ENCODE results near the gene TLE5. TPM values are rescaled to one million over a fixed set of nuclear protein-coding genes. Genes with fewer than 3 reads are reported as not detected.
"Not testable (repeated sequence)": the region's sequence is repeated elsewhere in the genome, so short reads cannot be mapped to it uniquely, and the experiment has no call there.

Gene TLE5
- polyA plus RNA-seq, 1 experiment = 579 TPM

- POLR2A ChIA-PET = no interaction called here
- Histone ChIP-seq H3K4me3 (ENCODE audit: low read depth, low read length) (no peak overlapping the region), H3K36me3 (ENCODE audit: control insufficient read depth, insufficient read depth, low read length) (peaks cover 45% of the 10 kb centered on the region), H3K27me3 (ENCODE audit: control insufficient read depth, insufficient read depth, low read length) (no peaks in the 10 kb centered on the region)
- DNase-seq (ENCODE audit: low read depth) = no peak
- CTCF ChIA-PET = no interaction called here
- TF ChIP-seq CTCF (IDR thresholded peaks at IDR 0.05; ENCODE audit: insufficient read depth, low read depth, low read length) = no peak
Observed at GRCh38 chr19:3055741-3056416, 6.4 kb downstream of the TLE5 start.

- no peak overlapping the region for H3K4me3 ChIP-seq (ENCODE audit: low read depth, low read length)
- POLR2A ChIA-PET = interaction anchor here (0.5 kb wide), 1 partner anchor 579 kb away, joined by 3 read pairs; the partner anchor contains the start of gene GADD45B
- TF ChIP-seq CTCF (IDR thresholded peaks at IDR 0.05; ENCODE audit: insufficient read depth, low read depth, low read length) = no peak
- DNase-seq (ENCODE audit: low read depth) = no peak
- CTCF ChIA-PET = no interaction called here
- peaks cover 45% of the 10 kb centered on the region for H3K36me3 ChIP-seq (ENCODE audit: control insufficient read depth, insufficient read depth, low read length)
- no peaks in the 10 kb centered on the region for H3K27me3 ChIP-seq (ENCODE audit: control insufficient read depth, insufficient read depth, low read length)
Observed at GRCh38 chr19:3054972-3055740, 7.1 kb downstream of the TLE5 start.

GRCh38 chr19:3054265-3054971, 7.9 kb downstream of the TLE5 start:
- CTCF ChIA-PET = no interaction called here

GRCh38 chr19:3053780-3054179, 8.5 kb downstream of the TLE5 start:
- Histone ChIP-seq H3K27me3 (ENCODE audit: control insufficient read depth, insufficient read depth, low read length) (no peaks in the 10 kb centered on the region), H3K4me3 (ENCODE audit: low read depth, low read length) (no peak overlapping the region), H3K36me3 (ENCODE audit: control insufficient read depth, insufficient read depth, low read length) (peaks cover 40% of the 10 kb centered on the region)
- no peak for TF ChIP-seq CTCF (IDR thresholded peaks at IDR 0.05; ENCODE audit: insufficient read depth, low read depth, low read length)
- DNase-seq (ENCODE audit: low read depth) = no peak
- CTCF ChIA-PET = interaction anchor here (0.6 to 1.7 kb wide), 3 partner anchors 14 to 156 kb away, joined by 3 to 4 read pairs (median 3); no protein-coding TSS in a partner anchor
- POLR2A ChIA-PET = no interaction called here

More at GRCh38 chr19:3054265-3054971, 7.9 kb downstream of the TLE5 start:
- H3K36me3 ChIP-seq (ENCODE audit: control insufficient read depth, insufficient read depth, low read length) = peaks cover 40% of the 10 kb centered on the region
- no peaks in the 10 kb centered on the region for H3K27me3 ChIP-seq (ENCODE audit: control insufficient read depth, insufficient read depth, low read length)
- POLR2A ChIA-PET = no interaction called here
- H3K4me3 ChIP-seq (ENCODE audit: low read depth, low read length) = no peak overlapping the region
- TF ChIP-seq CTCF (IDR thresholded peaks at IDR 0.05; ENCODE audit: insufficient read depth, low read depth, low read length) = no peak
- DNase-seq (ENCODE audit: low read depth) = no peak

GRCh38 chr19:3053218-3053621, 9.1 kb downstream of the TLE5 start:
- no peaks in the 10 kb centered on the region for H3K27me3 ChIP-seq (ENCODE audit: control insufficient read depth, insufficient read depth, low read length)
- H3K36me3 ChIP-seq (ENCODE audit: control insufficient read depth, insufficient read depth, low read length) = peaks cover 34% of the 10 kb centered on the region
- H3K4me3 ChIP-seq (ENCODE audit: low read depth, low read length) = no peak overlapping the region
- CTCF ChIA-PET = interaction anchor here (0.6 to 1.7 kb wide), 5 partner anchors 14 to 156 kb away, joined by 3 to 4 read pairs (median 3); no protein-coding TSS in a partner anchor
- TF ChIP-seq CTCF (IDR thresholded peaks at IDR 0.05; ENCODE audit: insufficient read depth, low read depth, low read length) = no peak
- POLR2A ChIA-PET = interaction anchor here (0.6 kb wide), 1 partner anchor 93 kb away, joined by 6 read pairs; no protein-coding TSS in a partner anchor
- DNase-seq (ENCODE audit: low read depth) = no peak

- DNase-seq (ENCODE audit: low read depth); H3K27me3 ChIP-seq (ENCODE audit: control insufficient read depth, insufficient read depth, low read length); H3K4me3 ChIP-seq (ENCODE audit: low read depth, low read length); POLR2A ChIA-PET; CTCF ChIA-PET: not testable (repeated sequence)
- peaks cover 12% of the 10 kb centered on the region for H3K36me3 ChIP-seq (ENCODE audit: control insufficient read depth, insufficient read depth, low read length)
Observed at GRCh38 chr19:3050016-3050415, 12.3 kb downstream of the TLE5 start.
